ENCODE data around the gene CA11. TPM values are rescaled to one million over a fixed set of nuclear protein-coding genes. Genes with fewer than 3 reads are reported as not detected.
"Not testable (repeated sequence)": the region's sequence is repeated elsewhere in the genome, so short reads cannot be mapped to it uniquely, and the experiment has no call there.

The CA11 gene
- total RNA-seq, 1 experiment from 2014 or later, result not detected

DNA sequence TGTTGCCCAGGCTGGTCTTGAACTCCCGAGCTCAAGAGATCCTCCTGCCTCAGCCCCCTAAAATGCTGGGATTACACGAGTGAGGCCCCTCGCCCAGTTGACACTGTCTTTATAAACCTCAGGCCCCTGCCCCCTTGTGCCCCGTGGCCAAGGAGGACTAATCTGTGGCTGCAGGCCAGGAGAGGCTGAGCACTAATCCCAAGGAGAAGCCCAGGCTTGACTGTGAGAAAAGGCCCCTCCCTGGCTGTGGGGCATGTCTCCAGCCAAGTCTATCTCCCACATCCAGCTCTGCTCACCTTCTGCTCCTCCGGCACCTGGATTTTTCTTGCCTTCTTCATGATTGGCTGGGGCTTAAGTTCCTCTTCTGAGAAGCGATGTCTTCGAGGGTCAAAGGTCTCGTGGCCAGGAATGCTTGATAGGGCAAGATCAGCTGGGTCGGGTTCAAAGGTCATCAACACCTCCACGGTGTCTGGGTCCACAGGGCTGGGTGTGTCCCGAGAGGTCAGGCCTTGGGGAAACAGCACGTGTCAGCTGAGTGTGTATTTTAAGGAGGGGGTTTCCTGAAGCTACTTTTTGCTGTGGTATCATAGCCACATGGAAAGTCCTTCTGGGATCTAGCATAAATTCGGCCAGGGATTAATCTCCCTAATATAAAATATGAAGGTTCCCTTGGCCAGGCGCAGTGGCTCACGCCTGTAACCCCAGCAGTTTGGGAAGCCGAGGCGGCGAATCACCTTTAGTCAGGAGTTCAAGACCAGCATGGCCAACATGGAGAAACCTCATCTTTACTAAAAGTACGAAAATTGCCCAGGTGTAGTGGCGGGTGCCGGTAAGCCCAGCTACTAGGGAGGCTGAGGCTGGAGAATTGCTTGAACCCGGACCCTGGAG is 12.6 kb downstream of the CA11 start:
- no peak overlapping the region for H3K4me3 ChIP-seq
- H3K27ac ChIP-seq, result no peak overlapping the region
- peaks cover 7% of the 10 kb centered on the region for H3K36me3 ChIP-seq
- peaks cover 37% of the 10 kb centered on the region for H3K4me1 ChIP-seq (replicated peaks)
- no peak for DNase-seq (ENCODE audit: low read depth in 1 of 2, low spot score in 2 of 2)
- H3K9me3 ChIP-seq (replicated peaks), result no peaks in the 10 kb centered on the region
- peaks cover 5% of the 10 kb centered on the region; the same call in 1 of the 2 replicates for H3K27me3 ChIP-seq (replicated peaks)

DNA sequence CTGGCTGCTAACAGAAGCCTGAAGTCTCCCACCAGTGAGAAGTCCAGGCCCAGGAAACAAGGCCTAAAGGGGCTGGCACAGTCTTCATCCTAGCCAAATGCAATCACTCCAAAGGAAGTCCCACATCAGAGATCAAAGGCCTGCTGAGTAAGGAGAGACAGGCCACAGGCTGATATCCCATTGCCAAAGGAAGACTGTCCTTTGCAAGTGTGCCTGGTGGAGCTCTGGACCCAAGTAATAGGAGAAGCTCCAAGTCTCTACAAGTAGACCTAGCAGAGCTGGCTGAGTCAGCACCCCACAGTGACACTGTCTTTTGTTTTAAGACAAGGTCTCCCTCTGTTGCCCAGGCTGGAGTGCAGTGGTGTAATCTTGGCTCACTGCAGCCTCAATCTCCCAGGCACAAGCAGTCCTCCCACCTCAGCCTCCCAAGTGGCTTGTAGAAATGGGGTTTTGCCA is 13.3 kb downstream of the CA11 start:
- Histone ChIP-seq H3K36me3 (peaks cover 7% of the 10 kb centered on the region), H3K27ac (no peak overlapping the region)
- no peak for DNase-seq (ENCODE audit: low read depth in 1 of 2, low spot score in 2 of 2)

DNA sequence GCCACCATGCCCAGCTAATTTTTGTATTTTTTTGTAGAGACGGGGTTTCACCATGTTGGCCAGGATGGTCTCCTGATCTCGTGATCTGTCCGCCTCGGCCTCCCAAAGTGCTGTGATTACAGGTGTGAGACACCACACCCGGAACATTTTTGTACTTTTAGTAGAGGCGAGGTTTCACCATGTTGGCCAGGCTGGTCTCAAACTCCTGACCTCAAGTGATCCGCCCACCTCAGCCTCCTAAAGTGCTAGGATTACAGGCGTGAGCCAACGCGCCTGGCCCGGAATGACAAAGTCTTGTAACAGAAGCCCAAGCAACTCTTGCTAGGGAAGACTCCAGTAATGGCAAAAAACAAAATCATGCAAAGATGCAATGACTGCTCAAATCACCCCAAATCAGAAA is 13.7 kb downstream of the CA11 start:
- H3K36me3 ChIP-seq; H3K4me3 ChIP-seq; H3K27me3 ChIP-seq (replicated peaks); DNase-seq (ENCODE audit: low read depth in 1 of 2, low spot score in 2 of 2); H3K27ac ChIP-seq; H3K9me3 ChIP-seq (replicated peaks): not testable (repeated sequence)
- peaks cover 31% of the 10 kb centered on the region for H3K4me1 ChIP-seq (replicated peaks)

More for the DNA sequence above, 13.3 kb downstream of the CA11 start:
- Histone ChIP-seq H3K4me1 (replicated peaks) (peaks cover 33% of the 10 kb centered on the region), H3K27me3 (replicated peaks) (peaks cover 5% of the 10 kb centered on the region; the same call in 1 of the 2 replicates), H3K4me3 (no peak overlapping the region), H3K9me3 (replicated peaks) (no peaks in the 10 kb centered on the region)

DNA sequence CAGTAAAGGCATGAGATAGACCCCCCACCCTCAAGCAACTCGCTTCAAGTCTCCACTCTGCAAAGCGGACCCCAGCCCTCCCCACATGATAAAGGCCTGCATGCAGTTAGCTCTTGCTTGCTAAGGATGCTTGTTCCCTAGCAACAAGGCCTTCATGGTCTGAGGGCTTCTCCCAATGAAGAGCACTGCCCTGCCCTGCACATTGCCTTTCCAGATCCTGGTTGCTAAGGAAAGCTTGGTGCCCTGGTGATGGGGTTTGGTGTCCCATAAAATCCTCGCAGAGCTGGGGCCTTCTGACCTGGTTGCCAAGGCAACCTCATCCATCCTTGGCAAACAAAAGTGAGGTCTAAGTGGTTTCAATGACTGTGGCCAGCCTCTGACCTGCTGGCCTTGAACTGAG is 14.8 kb downstream of the CA11 start:
- no peak for DNase-seq (ENCODE audit: low read depth in 1 of 2, low spot score in 2 of 2)
- Histone ChIP-seq H3K4me3 (no peak overlapping the region), H3K4me1 (replicated peaks) (peaks cover 22% of the 10 kb centered on the region), H3K27me3 (replicated peaks) (peaks cover 5% of the 10 kb centered on the region; the same call in 1 of the 2 replicates), H3K27ac (no peak overlapping the region), H3K36me3 (peaks cover 15% of the 10 kb centered on the region), H3K9me3 (replicated peaks) (no peaks in the 10 kb centered on the region)

DNA sequence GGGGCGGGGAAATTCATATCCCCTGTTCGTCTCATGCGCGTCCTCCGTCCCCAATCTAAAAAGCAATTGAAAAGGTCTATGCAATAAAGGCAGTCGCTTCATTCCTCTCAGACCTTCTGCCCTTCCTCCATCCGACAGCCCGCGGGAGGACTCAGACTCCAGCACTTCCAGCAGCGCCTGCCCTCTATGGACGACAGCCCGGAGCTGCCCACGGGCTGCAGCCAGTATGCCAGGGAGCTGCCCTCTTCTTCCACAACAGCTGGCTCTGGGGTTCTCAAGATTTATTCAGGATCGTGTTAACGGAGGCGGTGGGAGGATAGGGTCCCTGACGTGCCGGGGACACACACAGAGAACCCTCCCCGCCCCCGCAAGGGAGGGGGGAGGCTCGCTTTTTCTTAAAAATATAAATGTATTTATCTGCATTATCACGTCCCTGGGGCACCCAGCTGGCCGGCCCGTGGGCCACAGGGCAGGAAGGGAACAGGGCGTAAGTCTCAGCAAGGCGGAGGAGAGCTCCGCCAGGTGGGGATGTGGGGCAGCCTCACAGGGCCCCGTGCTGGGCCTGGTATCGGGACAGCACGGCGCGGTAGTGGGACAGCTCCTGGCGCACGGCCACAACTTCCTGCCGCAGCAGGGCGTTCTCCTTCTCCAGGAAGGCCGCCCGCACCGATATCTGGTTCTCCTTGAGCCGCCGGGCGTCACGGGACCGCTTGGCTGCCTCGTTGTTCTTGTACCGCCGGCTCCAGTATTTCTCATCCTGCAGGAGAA is 15.5 kb downstream of the CA11 start:
- Histone ChIP-seq H3K36me3 (peaks cover 20% of the 10 kb centered on the region), H3K4me3 (no peak overlapping the region), H3K27ac (no peak overlapping the region), H3K27me3 (replicated peaks) (no peaks in the 10 kb centered on the region), H3K4me1 (replicated peaks) (peaks cover 17% of the 10 kb centered on the region), H3K9me3 (replicated peaks) (no peaks in the 10 kb centered on the region)
- no peak for DNase-seq (ENCODE audit: low read depth in 1 of 2, low spot score in 2 of 2)

DNA sequence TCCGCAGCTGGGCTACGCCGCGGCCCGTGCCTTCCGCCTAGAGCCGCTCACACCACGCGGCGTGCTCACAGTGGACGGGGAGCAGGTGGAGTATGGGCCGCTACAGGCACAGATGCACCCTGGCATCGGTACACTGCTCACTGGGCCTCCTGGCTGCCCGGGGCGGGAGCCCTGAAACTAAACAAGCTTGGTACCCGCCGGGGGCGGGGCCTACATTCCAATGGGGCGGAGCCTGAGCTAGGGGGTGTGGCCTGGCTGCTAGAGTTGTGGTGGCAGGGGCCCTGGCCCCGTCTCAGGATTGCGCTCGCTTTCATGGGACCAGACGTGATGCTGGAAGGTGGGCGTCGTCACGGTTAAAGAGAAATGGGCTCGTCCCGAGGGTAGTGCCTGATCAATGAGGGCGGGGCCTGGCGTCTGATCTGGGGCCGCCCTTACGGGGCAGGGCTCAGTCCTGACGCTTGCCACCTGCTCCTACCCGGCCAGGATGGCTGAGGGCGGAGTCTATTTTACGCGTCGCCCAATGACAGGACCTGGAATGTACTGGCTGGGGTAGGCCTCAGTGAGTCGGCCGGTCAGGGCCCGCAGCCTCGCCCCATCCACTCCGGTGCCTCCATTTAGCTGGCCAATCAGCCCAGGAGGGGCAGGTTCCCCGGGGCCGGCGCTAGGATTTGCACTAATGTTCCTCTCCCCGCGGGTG is 16.2 kb downstream of the CA11 start:
- Histone ChIP-seq H3K27ac (no peak overlapping the region), H3K4me1 (replicated peaks) (peaks cover 10% of the 10 kb centered on the region), H3K27me3 (replicated peaks) (no peaks in the 10 kb centered on the region), H3K4me3 (no peak overlapping the region), H3K9me3 (replicated peaks) (no peaks in the 10 kb centered on the region), H3K36me3 (peaks cover 20% of the 10 kb centered on the region)
- peak in 1 of 2 experiments; percentile 50 for DNase-seq (ENCODE audit: low read depth in 1 of 2, low spot score in 2 of 2)

DNA sequence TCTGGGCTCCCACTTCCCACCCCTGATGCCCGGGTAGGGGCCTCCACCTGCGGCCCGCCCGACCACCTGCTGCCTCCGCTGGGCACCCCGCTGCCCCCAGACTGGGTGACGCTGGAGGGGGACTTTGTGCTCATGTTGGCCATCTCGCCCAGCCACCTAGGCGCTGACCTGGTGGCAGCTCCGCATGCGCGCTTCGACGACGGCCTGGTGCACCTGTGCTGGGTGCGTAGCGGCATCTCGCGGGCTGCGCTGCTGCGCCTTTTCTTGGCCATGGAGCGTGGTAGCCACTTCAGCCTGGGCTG is 16.7 kb downstream of the CA11 start:
- peaks cover 9% of the 10 kb centered on the region for H3K4me1 ChIP-seq (replicated peaks)
- no peak for DNase-seq (ENCODE audit: low read depth in 1 of 2, low spot score in 2 of 2)
- H3K9me3 ChIP-seq (replicated peaks), result no peaks in the 10 kb centered on the region
- peaks cover 20% of the 10 kb centered on the region for H3K36me3 ChIP-seq
- H3K27ac ChIP-seq, result no peak overlapping the region
- H3K27me3 ChIP-seq (replicated peaks), result no peaks in the 10 kb centered on the region
- no peak overlapping the region for H3K4me3 ChIP-seq

DNA sequence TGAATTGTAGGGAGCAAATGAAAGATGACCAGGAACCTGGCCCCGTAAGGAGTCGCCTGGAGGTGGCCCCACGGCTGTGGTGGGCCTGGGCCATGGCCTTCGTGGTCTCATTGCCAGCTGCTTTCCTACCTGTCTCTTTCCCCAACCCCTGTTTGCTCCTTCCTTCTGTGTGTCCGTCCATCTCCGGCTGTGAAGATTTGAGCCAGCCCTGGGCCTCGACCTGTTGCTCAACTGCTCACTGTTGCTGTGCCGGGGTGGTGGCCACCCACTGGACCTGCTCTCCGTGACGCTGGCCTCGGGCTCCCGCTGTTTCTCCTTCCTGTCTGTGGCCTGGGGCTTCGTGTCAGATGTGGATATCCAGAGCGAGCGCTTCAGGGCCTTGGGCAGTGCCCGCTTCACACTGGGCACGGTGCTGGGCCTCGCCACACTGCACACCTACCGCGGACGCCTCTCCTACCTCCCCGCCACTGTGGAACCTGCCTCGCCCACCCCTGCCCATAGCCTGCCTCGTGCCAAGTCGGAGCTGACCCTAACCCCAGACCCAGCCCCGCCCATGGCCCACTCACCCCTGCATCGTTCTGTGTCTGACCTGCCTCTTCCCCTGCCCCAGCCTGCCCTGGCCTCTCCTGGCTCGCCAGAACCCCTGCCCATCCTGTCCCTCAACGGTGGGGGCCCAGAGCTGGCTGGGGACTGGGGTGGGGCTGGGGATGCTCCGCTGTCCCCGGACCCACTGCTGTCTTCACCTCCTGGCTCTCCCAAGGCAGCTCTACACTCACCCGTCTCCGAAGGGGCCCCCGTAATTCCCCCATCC is 17.3 kb downstream of the CA11 start:
- Histone ChIP-seq H3K27me3 (replicated peaks) (no peaks in the 10 kb centered on the region), H3K27ac (no peak overlapping the region), H3K36me3 (peaks cover 20% of the 10 kb centered on the region), H3K4me3 (no peak overlapping the region), H3K4me1 (replicated peaks) (peaks cover 5% of the 10 kb centered on the region), H3K9me3 (replicated peaks) (no peaks in the 10 kb centered on the region)
- DNase-seq (ENCODE audit: low read depth in 1 of 2, low spot score in 2 of 2), result peak in 1 of 2 experiments; percentile 46

DNA sequence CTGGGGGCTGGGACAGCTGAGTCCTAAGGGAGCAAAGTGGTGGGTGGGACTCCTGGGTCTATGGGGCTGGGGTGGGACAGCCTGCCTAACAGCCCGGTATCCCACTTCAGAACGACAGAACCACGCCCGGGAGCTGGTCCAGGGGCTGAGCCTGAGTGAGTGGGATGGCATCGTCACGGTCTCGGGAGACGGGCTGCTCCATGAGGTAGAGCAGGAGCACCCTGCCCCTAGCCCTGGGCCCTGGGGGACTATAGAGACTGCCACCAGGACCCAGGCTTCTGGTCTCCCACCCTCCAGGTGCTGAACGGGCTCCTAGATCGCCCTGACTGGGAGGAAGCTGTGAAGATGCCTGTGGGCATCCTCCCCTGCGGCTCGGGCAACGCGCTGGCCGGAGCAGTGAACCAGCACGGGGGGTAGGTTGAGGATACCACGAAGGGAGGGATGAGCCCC is 18.1 kb downstream of the CA11 start:
- Histone ChIP-seq H3K27me3 (replicated peaks) (no peaks in the 10 kb centered on the region), H3K27ac (no peak overlapping the region), H3K9me3 (replicated peaks) (no peaks in the 10 kb centered on the region), H3K4me1 (replicated peaks) (peaks cover 11% of the 10 kb centered on the region), H3K4me3 (no peak overlapping the region), H3K36me3 (peaks cover 20% of the 10 kb centered on the region)
- peak in 1 of 2 experiments; percentile 42 for DNase-seq (ENCODE audit: low read depth in 1 of 2, low spot score in 2 of 2)

DNA sequence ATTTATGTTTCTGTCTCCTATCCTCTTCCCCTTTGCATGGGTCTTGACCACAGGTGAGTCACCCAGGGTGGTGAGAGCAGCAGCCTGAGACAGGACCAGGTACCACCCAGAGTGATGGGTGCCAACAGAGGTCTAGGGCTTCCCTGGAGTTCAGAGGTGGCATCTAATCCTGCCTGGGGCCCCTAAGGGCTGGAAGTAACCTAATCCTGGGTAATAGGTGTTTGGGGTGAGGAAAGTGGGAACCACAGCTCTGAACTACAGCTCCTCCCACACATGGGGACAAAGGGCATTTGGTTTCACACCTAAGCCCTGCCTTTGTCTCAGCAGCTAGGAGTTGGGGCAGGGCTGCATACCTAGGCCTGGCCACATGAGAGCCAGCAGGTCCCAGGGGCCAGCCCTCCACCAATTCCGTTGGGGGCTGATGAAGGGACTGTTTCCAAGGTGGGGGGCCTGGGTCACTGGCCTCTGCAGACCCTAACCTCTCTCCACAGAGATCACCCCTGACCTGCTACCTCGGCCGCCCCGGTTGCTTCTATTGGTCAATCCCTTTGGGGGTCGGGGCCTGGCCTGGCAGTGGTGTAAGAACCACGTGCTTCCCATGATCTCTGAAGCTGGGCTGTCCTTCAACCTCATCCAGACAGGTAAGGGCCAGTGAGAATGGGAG is 18.7 kb downstream of the CA11 start:
- Histone ChIP-seq H3K36me3 (peaks cover 20% of the 10 kb centered on the region), H3K9me3 (replicated peaks) (no peaks in the 10 kb centered on the region), H3K27me3 (replicated peaks) (no peaks in the 10 kb centered on the region), H3K4me1 (replicated peaks) (peaks cover 11% of the 10 kb centered on the region), H3K27ac (no peak overlapping the region), H3K4me3 (no peak overlapping the region)
- peak in 1 of 2 experiments; percentile 41 for DNase-seq (ENCODE audit: low read depth in 1 of 2, low spot score in 2 of 2)

DNA sequence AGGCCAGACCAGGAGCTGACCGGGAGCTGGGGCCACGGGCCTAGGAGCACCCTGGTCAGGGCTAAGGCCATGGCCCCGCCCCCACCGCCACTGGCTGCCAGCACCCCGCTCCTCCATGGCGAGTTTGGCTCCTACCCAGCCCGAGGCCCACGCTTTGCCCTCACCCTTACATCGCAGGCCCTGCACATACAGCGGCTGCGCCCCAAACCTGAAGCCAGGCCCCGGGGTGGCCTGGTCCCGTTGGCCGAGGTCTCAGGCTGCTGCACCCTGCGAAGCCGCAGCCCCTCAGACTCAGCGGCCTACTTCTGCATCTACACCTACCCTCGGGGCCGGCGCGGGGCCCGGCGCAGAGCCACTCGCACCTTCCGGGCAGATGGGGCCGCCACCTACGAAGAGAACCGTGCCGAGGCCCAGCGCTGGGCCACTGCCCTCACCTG is 20.1 kb downstream of the CA11 start:
- Histone ChIP-seq H3K4me3 (no peak overlapping the region), H3K9me3 (replicated peaks) (no peaks in the 10 kb centered on the region), H3K4me1 (replicated peaks) (peaks cover 11% of the 10 kb centered on the region), H3K27ac (no peak overlapping the region), H3K27me3 (replicated peaks) (no peaks in the 10 kb centered on the region), H3K36me3 (peaks cover 20% of the 10 kb centered on the region)
- DNase-seq (ENCODE audit: low read depth in 1 of 2, low spot score in 2 of 2), result peak in 1 of 2 experiments; percentile 46

DNA sequence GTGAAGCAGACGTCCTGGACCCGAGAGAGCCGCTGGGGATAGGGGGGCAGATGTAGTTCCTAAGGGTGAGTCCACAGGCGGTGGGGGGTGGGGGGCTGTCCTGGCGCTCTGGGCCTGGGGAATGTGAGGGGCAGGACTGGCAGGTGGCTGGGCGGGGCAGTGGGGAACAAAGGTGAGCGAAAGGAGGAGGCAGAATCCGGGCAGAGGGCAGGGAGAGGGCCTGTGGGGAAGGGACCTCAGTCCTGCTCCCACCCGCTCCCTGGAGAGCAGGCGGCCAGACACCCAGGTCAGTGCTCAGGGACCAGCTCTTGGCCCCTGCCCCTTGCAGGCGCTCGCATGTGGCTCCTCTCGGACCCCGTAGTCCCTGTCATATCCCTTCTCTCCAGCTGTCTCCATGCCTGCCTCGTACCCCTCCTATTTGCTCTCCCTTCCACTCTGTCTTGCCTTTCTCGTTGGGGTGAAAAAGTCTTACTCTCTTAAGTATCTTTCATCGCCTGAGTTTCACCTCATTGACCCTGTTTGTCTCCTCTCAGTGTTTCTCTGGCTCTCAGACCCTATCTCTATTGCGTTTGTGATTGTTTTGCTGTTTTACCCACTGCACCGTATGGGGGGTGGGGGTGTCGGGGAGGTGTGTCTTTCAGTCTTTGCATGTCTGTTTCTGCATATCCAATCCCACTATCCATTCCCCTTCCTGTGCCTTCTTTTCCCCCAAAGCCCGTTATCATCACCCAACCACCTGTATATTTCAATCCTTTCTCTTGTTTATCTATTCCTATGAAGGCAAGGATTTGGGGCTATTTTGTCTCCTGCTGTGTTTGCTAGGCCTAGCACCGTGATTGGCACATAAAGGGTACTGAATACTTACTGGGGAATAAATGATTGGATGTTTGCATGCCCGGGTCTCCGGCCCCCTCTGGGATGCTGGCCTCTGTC is 20.9 kb downstream of the CA11 start:
- Histone ChIP-seq H3K27ac (no peak overlapping the region), H3K4me3 (peak overlapping the region; percentile 43), H3K36me3 (peaks cover 20% of the 10 kb centered on the region), H3K27me3 (replicated peaks) (no peaks in the 10 kb centered on the region), H3K9me3 (replicated peaks) (no peaks in the 10 kb centered on the region), H3K4me1 (replicated peaks) (peaks cover 12% of the 10 kb centered on the region)
- DNase-seq (ENCODE audit: low read depth in 1 of 2, low spot score in 2 of 2), result no peak
